Fibroblast of lung (primary cell): Measurements from ENCODE around the gene NAA10. TPM values are rescaled to one million over a fixed set of nuclear protein-coding genes. Genes with fewer than 3 reads are reported as not detected.

Source experiments
- DNase-seq, 2 donors: peaks; one replicate each; pipeline versions ENCODE4 v3.0.0 to v3.0.0-alpha.2; 2010; ENCODE audit warnings: low read depth in 2 of 2
- H2AFZ ChIP-seq: 2 replicates; pipeline ENCODE4 v1.5.1; 2012; ENCODE audit warnings: low read length, control low read depth, inconsistent platforms
- H3K27ac ChIP-seq: 2 replicates; pipeline ENCODE4 v1.5.1; 2011; ENCODE audit warnings: low read length, control low read depth; ENCODE audit not compliant: insufficient read depth
- H3K27me3 ChIP-seq: 2 replicates; pipeline ENCODE4 v1.5.1; 2011; ENCODE audit warnings: mild to moderate bottlenecking, low read length; ENCODE audit not compliant: control insufficient read depth, insufficient read depth
- H3K36me3 ChIP-seq: 2 replicates; pipeline ENCODE4 v1.5.1; 2011; ENCODE audit warnings: low read length; ENCODE audit not compliant: control insufficient read depth, insufficient read depth
- H3K4me1 ChIP-seq: 2 replicates; pipeline ENCODE4 v1.5.1; 2011; ENCODE audit warnings: low read length; ENCODE audit not compliant: control insufficient read depth, insufficient read depth; ENCODE audit errors: extremely low read depth
- H3K4me2 ChIP-seq: 2 replicates; pipeline ENCODE4 v1.5.1; 2011; ENCODE audit warnings: low read length, control low read depth; ENCODE audit not compliant: insufficient read depth; ENCODE audit errors: extremely low read depth
- H3K4me3 ChIP-seq, 4 experiments: fragments of 200-600 bp in 1 of 4; sonication (generic) in 1 of 4; replicated peaks in 1 of 4; 2 replicates each; pipeline ENCODE4 v1.5.1; 2011 to 2016; ENCODE audit warnings: low read length in 4 of 4, low read depth in 3 of 4, mild to moderate bottlenecking in 3 of 4, control low read depth in 2 of 4, inconsistent platforms in 1 of 4, mixed read lengths in 1 of 4; ENCODE audit not compliant: insufficient read depth in 1 of 4; ENCODE audit errors: control extremely low read depth in 1 of 4
- H3K79me2 ChIP-seq: 2 replicates; pipeline ENCODE4 v1.5.1; 2012; ENCODE audit warnings: mild to moderate bottlenecking, low read length, inconsistent platforms; ENCODE audit not compliant: control insufficient read depth, insufficient read depth
- H3K9ac ChIP-seq: 2 replicates; pipeline ENCODE4 v1.5.1; 2011; ENCODE audit warnings: mild to moderate bottlenecking, low read length, control low read depth; ENCODE audit not compliant: insufficient read depth
- H3K9me3 ChIP-seq: 2 replicates; pipeline ENCODE4 v1.5.1; 2012; ENCODE audit warnings: low read depth, low read length; ENCODE audit not compliant: control insufficient read depth, insufficient read depth
- H4K20me1 ChIP-seq: 2 replicates; pipeline ENCODE4 v1.5.1; 2011; ENCODE audit warnings: low read length; ENCODE audit not compliant: control insufficient read depth, insufficient read depth; ENCODE audit errors: extremely low read depth
- CTCF ChIP-seq, 2 donors: IDR thresholded peaks in 1 of 2; conservative IDR thresholded peaks in 1 of 2; 1 replicate in 1 of 2; 2 replicates in 1 of 2; pipeline ENCODE4 v1.5.1; 2011 to 2012; ENCODE audit warnings: low read length in 2 of 2, control low read depth in 1 of 2, inconsistent platforms in 1 of 2, low read depth in 1 of 2, mild to moderate bottlenecking in 1 of 2
- EZH2 ChIP-seq: IDR thresholded peaks from 2 replicates; pipeline ENCODE4 v1.5.1; 2012; ENCODE audit warnings: low read length, control low read depth, mild to moderate bottlenecking; ENCODE audit errors: missing control alignments
- polyA plus RNA-seq, 2 donors: library from polyadenylated mRNA; depleted of rRNA in 1 of 2; stranded (reverse) in 1 of 2; unstranded in 1 of 2; fragments of >200 nt; gene quantifications; 2 replicates each; pipeline ENCODE4 v1.2.1, GENCODE V29; 2011 to 2012; ENCODE audit warnings: missing spikeins in 1 of 2
- total RNA-seq: library from RNA; depleted of rRNA; stranded (reverse); fragments of >200 nt; gene quantifications from 2 replicates; pipeline ENCODE4 v1.2.1, GENCODE V29; 2014

NAA10 gene
- total and polyA plus RNA-seq, 2 donors (not counting 1 experiment from before 2014, with no cell fraction given): 37.0 to 66.2 TPM

- Histone ChIP-seq H3K9me3 (no peaks in the 10 kb centered on the region), H3K79me2 (peaks cover 69% of the 10 kb centered on the region), H3K27me3 (no peaks in the 10 kb centered on the region), H3K4me3 (peak overlapping the region; percentile 57 to 81 (median 61)), H2AFZ (no peak overlapping the region), H3K4me1 (peaks cover 21% of the 10 kb centered on the region), H3K9ac (peak overlapping the region; percentile 30), H4K20me1 (no peaks in the 10 kb centered on the region), H3K27ac (peak overlapping the region; percentile 14), H3K4me2 (peak overlapping the region; percentile 87), H3K36me3 (no peaks in the 10 kb centered on the region)
- DNase-seq: peak; percentile 46 to 64
- TF ChIP-seq EZH2: no peak
- TF ChIP-seq CTCF (conservative IDR thresholded peaks at IDR 0.05 in 1 of 2, IDR thresholded peaks at IDR 0.05 in 1 of 2; ENCODE audit: low read depth in 1 of 2, low read length in 2 of 2): no peak
Measured at GRCh38 chrX:153969904-153970356, 35.1 kb upstream of the NAA10 start.

- H3K79me2 ChIP-seq: peaks cover 71% of the 10 kb centered on the region
- H3K9ac ChIP-seq: peak overlapping the region; percentile 30
- no peaks in the 10 kb centered on the region for H3K27me3 ChIP-seq
- TF ChIP-seq EZH2: no peak
- no peak for TF ChIP-seq CTCF (conservative IDR thresholded peaks at IDR 0.05 in 1 of 2, IDR thresholded peaks at IDR 0.05 in 1 of 2; ENCODE audit: low read depth in 1 of 2, low read length in 2 of 2)
- H3K27ac ChIP-seq: peak overlapping the region; percentile 14
- H2AFZ ChIP-seq: no peak overlapping the region
- peaks cover 20% of the 10 kb centered on the region for H3K4me1 ChIP-seq
- H3K9me3 ChIP-seq: no peaks in the 10 kb centered on the region
- no peaks in the 10 kb centered on the region for H3K36me3 ChIP-seq
- H4K20me1 ChIP-seq: no peaks in the 10 kb centered on the region
- DNase-seq: no peak
- peak overlapping the region; percentile 87 for H3K4me2 ChIP-seq
- H3K4me3 ChIP-seq: peak overlapping the region; percentile 57 to 81 (median 61)
Measured at GRCh38 chrX:153969125-153969903, 34.5 kb upstream of the NAA10 start.

GRCh38 chrX:153968754-153969124, 33.9 kb upstream of the NAA10 start:
- Histone ChIP-seq H3K79me2 (peaks cover 71% of the 10 kb centered on the region), H4K20me1 (no peaks in the 10 kb centered on the region), H2AFZ (no peak overlapping the region), H3K36me3 (no peaks in the 10 kb centered on the region), H3K27ac (no peak overlapping the region), H3K27me3 (no peaks in the 10 kb centered on the region), H3K4me1 (peaks cover 17% of the 10 kb centered on the region), H3K9ac (peak overlapping the region; percentile 30), H3K4me2 (peak overlapping the region; percentile 87), H3K4me3 (peak overlapping the region; percentile 57 to 81 (median 61)), H3K9me3 (no peaks in the 10 kb centered on the region)
- TF ChIP-seq CTCF (conservative IDR thresholded peaks at IDR 0.05 in 1 of 2, IDR thresholded peaks at IDR 0.05 in 1 of 2; ENCODE audit: low read depth in 1 of 2, low read length in 2 of 2) (no peak), EZH2 (no peak)
- peak in 1 of 2 donors; percentile 29 for DNase-seq
